Suprapubic skin (tissue), 4 donors: ENCODE measurements around the gene CRISP1. TPM values are rescaled to one million over a fixed set of nuclear protein-coding genes. Genes with fewer than 3 reads are reported as not detected.
A peak's percentile ranks its signal among the peaks of the same experiment; 100 is the strongest.

Source experiments
- DNase-seq, 2 donors: peaks; one replicate each; pipeline ENCODE4 v3.0.0-alpha.2; 2019; ENCODE audit warnings: low spot score in 2 of 2
- H3K27ac ChIP-seq: fragments of 200-600 bp; sonication (generic); one replicate; pipeline ENCODE4 v1.5.1; 2019
- H3K27me3 ChIP-seq: fragments of 200-600 bp; sonication (generic); one replicate; pipeline ENCODE4 v1.5.1; 2019
- H3K36me3 ChIP-seq: fragments of 200-600 bp; sonication (generic); one replicate; pipeline ENCODE4 v1.5.1; 2019
- H3K4me1 ChIP-seq: fragments of 200-600 bp; sonication (generic); one replicate; pipeline ENCODE4 v1.5.1; 2019
- H3K4me3 ChIP-seq: fragments of 200-600 bp; sonication (generic); one replicate; pipeline ENCODE4 v1.5.1; 2019; ENCODE audit warnings: mild to moderate bottlenecking
- H3K9me3 ChIP-seq: fragments of 200-600 bp; sonication (generic); one replicate; pipeline ENCODE4 v1.5.1; 2019
- CTCF ChIP-seq, 2 donors: fragments of 200-600 bp in 1 of 2; fragments of 450-650 bp in 1 of 2; sonication (generic) in 1 of 2; IDR thresholded peaks; one replicate each; pipeline ENCODE4 v1.5.1; 2016 to 2019; ENCODE audit warnings: antibody characterized with exemption in 2 of 2, mild to moderate bottlenecking in 1 of 2, moderate library complexity in 1 of 2
- EP300 ChIP-seq: sonication (generic); formaldehyde crosslinking; IDR thresholded peaks from one replicate; pipeline ENCODE4 v1.6.1; 2017; ENCODE audit warnings: antibody characterized with exemption
- POLR2A ChIP-seq, 2 donors: fragments of 450-650 bp; IDR thresholded peaks; one replicate each; pipeline ENCODE4 v1.6.1; 2017; ENCODE audit warnings: antibody characterized with exemption in 2 of 2, mild to moderate bottlenecking in 2 of 2, moderate library complexity in 2 of 2
- POLR2AphosphoS5 ChIP-seq, 3 donors: sonication (generic); formaldehyde crosslinking; IDR thresholded peaks; one replicate each; pipeline ENCODE4 v1.6.1; 2017; ENCODE audit warnings: antibody characterized with exemption in 3 of 3
- WGBS: methylation state at CpG from one replicate; pipeline ENCODE4 v1.1.5; 2018; 5-methylcytosine and 5-hydroxymethylcytosine counted together
- total RNA-seq, 4 donors: library from RNA; depleted of rRNA; stranded (reverse); fragments of >200 nt; gene quantifications; one replicate each; pipeline ENCODE4 v1.1.0, GENCODE V29; 2016

The CRISP1 gene
- total RNA-seq, 4 donors from 2014 or later = not detected

- H3K9me3 ChIP-seq = no peaks in the 10 kb centered on the region
- no peaks in the 10 kb centered on the region for H3K4me1 ChIP-seq
- H3K27ac ChIP-seq = no peak overlapping the region
- 68% methylated on average over 4 of the region's 4 CpGs for WGBS
- no peak for DNase-seq
- no peaks in the 10 kb centered on the region for H3K36me3 ChIP-seq
- TF ChIP-seq POLR2A (IDR thresholded peaks at IDR 0.05) (no peak), POLR2AphosphoS5 (IDR thresholded peaks at IDR 0.05) (no peak), EP300 (no peak), CTCF (IDR thresholded peaks at IDR 0.05) (no peak)
- no peak overlapping the region for H3K4me3 ChIP-seq
- no peaks in the 10 kb centered on the region for H3K27me3 ChIP-seq
Measured at GRCh38 chr6:49855221-49855620, 11.1 kb downstream of the CRISP1 start.

DNA sequence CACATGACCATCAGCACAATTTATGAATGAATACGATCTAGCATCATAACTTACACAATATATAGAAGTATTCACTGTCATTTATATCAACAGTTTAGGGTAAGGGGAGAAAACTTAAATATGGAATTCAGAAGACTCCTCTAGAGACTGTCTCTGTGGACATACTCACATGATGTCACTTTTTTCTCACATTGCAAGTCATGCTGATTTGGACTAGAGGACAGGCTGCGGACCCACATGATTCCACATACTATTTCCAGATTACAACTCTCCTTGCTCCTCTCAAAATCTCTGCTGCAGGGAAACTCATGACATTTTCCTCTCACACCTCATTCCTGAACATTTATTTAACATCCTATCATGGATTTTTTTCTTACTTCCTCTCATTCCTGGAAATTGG, 13.4 kb downstream of the CRISP1 start:
- Histone ChIP-seq H3K9me3 (no peaks in the 10 kb centered on the region), H3K4me1 (no peaks in the 10 kb centered on the region), H3K36me3 (no peaks in the 10 kb centered on the region), H3K4me3 (no peak overlapping the region), H3K27me3 (no peaks in the 10 kb centered on the region), H3K27ac (no peak overlapping the region)
- WGBS = 86% methylated on average over 2 of the region's 2 CpGs
- DNase-seq = no peak
- TF ChIP-seq POLR2A (IDR thresholded peaks at IDR 0.05) (no peak), EP300 (no peak), POLR2AphosphoS5 (IDR thresholded peaks at IDR 0.05) (no peak), CTCF (IDR thresholded peaks at IDR 0.05) (no peak)

GRCh38 chr6:49849213-49849907, 17.0 kb downstream of the CRISP1 start:
- Histone ChIP-seq H3K9me3 (no peaks in the 10 kb centered on the region), H3K4me1 (no peaks in the 10 kb centered on the region), H3K4me3 (no peak overlapping the region), H3K27ac (no peak overlapping the region), H3K36me3 (no peaks in the 10 kb centered on the region), H3K27me3 (no peaks in the 10 kb centered on the region)
- WGBS = 30% methylated on average over 4 of the region's 4 CpGs
- no peak for TF ChIP-seq EP300
- no peak for TF ChIP-seq POLR2A (IDR thresholded peaks at IDR 0.05)
- TF ChIP-seq CTCF (IDR thresholded peaks at IDR 0.05) = peak; percentile 25 to 34
- no peak for TF ChIP-seq POLR2AphosphoS5 (IDR thresholded peaks at IDR 0.05)
- no peak for DNase-seq

GRCh38 chr6:49847673-49848072, 18.7 kb downstream of the CRISP1 start:
- DNase-seq = no peak
- Histone ChIP-seq H3K36me3 (no peaks in the 10 kb centered on the region), H3K9me3 (no peaks in the 10 kb centered on the region), H3K27me3 (no peaks in the 10 kb centered on the region), H3K4me1 (no peaks in the 10 kb centered on the region), H3K4me3 (no peak overlapping the region), H3K27ac (no peak overlapping the region)
- TF ChIP-seq CTCF (IDR thresholded peaks at IDR 0.05) (no peak), POLR2AphosphoS5 (IDR thresholded peaks at IDR 0.05) (no peak), POLR2A (IDR thresholded peaks at IDR 0.05) (no peak), EP300 (no peak)
- WGBS = 79% methylated on average over 2 of the region's 2 CpGs

DNA sequence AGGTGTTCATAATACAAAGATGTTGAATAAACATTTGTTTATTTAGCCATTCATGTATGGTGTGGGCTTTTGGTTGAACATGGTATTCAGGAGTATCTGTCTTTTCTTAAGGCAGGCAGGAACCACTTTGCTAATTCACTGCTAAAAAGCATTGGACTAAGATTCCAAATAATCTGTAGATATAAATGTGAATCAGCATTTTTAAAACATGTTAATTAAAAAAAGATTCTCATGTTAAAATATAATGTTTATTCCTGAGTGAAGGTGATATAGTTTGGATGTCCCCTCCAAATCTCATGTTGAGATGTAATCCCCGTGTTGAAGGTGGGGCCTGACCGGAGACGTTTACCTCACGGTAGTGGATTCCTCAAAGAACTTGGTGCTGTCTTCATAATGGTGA, 19.3 kb downstream of the CRISP1 start:
- DNase-seq = no peak
- no peaks in the 10 kb centered on the region for H3K27me3 ChIP-seq
- no peak for TF ChIP-seq POLR2AphosphoS5 (IDR thresholded peaks at IDR 0.05)
- TF ChIP-seq POLR2A (IDR thresholded peaks at IDR 0.05) = no peak
- H3K4me3 ChIP-seq = no peak overlapping the region
- WGBS = 88% methylated on average over 4 of the region's 4 CpGs
- H3K27ac ChIP-seq = no peak overlapping the region
- H3K36me3 ChIP-seq = no peaks in the 10 kb centered on the region
- no peaks in the 10 kb centered on the region for H3K4me1 ChIP-seq
- no peaks in the 10 kb centered on the region for H3K9me3 ChIP-seq

DNA sequence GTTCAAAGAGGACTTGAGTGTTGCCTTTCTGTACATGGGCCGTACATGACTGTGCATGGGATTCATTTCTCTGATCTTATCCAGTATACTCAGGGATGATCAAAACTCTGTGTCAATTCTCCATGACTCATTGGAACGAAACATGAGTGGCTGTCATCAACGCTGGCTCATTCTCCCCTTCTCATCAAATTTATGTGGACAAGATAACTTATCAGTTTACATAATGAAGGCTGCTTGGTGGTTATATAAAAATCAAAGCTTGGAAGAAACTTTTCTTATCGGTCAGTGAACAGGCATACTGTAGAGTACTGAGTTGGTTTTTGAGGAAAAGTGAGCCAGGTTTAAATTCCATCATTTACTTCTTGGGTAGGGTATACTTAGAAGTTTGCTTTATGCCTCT, 24.9 kb downstream of the CRISP1 start:
- H3K27me3 ChIP-seq = no peaks in the 10 kb centered on the region
- TF ChIP-seq POLR2A (IDR thresholded peaks at IDR 0.05) (no peak), EP300 (no peak), CTCF (IDR thresholded peaks at IDR 0.05) (no peak), POLR2AphosphoS5 (IDR thresholded peaks at IDR 0.05) (no peak)

More for the DNA sequence above, 24.9 kb downstream of the CRISP1 start:
- no peak for DNase-seq
- Histone ChIP-seq H3K4me3 (no peak overlapping the region), H3K27ac (no peak overlapping the region), H3K4me1 (no peaks in the 10 kb centered on the region), H3K36me3 (no peaks in the 10 kb centered on the region), H3K9me3 (no peaks in the 10 kb centered on the region)
- WGBS = 74% methylated on average over 4 of the region's 4 CpGs
